ENCODE data around the gene RNASE2.
"Not testable (repeated sequence)": the region's sequence is repeated elsewhere in the genome, so short reads cannot be mapped to it uniquely, and the experiment has no call there.

Gene RNASE2

DNA sequence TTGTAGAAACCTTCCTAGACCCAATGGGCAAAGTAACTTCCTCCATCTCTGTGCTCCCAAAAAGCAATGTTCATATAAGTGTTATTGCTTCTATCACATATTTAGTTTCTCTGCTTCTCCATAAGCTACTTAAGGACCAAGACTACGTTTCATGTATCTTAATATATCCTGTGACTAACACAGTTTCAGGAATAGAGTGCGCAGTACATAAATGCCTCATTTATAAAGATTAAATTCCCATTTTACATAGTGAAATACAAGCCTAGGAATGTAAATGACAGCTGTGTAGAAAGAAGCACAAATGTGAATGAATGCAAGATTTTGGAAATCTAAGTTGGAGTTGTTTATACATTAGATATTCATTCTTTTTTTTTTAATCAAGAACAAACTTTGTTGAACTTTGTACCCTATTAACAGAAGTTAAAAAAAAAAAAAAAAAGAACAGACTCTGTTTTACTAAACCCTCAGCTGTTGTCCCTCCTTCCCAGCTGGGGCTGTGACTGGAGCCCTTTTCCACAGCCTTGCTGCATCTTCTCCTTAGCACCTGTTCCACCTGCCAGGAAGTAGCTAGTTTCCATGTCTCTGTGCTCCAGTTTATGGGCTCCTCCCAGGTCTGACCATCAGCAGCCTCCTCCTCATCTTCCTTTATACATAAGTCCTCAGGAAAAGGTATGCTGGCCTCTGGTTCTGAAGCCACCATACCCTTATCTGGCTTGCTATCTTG, 27.5 kb downstream of the RNASE2 start:
- DNase-seq, result no peak

DNA sequence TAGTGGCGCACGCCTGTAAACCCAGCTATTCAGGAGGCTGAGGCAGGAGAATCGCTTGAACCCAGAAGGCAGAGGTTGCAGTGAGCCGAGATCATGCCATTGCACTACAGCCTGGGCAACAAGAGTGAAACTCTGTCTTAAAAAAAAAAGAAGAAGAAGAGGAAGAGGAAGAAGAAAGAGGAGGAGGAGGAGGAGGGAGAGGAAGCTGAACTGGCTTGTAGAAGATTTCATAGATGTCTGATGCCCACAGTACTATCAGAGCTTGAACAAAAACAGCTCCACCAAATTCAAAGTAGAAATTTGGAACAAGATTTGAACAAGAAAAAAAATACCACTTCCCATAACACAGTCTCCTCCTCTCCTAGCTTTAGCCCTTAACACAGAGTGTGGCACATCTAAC, 30.4 kb downstream of the RNASE2 start:
- not testable (repeated sequence) for DNase-seq

- peak; percentile 54 for DNase-seq
Observed at GRCh38 chr14:20986811-20987210, 31.5 kb downstream of the RNASE2 start.

- DNase-seq, result no peak
Observed at GRCh38 chr14:20988717-20989470, 33.6 kb downstream of the RNASE2 start.

- DNase-seq, result no peak
Observed at GRCh38 chr14:20989471-20989786, 34.1 kb downstream of the RNASE2 start.

DNA sequence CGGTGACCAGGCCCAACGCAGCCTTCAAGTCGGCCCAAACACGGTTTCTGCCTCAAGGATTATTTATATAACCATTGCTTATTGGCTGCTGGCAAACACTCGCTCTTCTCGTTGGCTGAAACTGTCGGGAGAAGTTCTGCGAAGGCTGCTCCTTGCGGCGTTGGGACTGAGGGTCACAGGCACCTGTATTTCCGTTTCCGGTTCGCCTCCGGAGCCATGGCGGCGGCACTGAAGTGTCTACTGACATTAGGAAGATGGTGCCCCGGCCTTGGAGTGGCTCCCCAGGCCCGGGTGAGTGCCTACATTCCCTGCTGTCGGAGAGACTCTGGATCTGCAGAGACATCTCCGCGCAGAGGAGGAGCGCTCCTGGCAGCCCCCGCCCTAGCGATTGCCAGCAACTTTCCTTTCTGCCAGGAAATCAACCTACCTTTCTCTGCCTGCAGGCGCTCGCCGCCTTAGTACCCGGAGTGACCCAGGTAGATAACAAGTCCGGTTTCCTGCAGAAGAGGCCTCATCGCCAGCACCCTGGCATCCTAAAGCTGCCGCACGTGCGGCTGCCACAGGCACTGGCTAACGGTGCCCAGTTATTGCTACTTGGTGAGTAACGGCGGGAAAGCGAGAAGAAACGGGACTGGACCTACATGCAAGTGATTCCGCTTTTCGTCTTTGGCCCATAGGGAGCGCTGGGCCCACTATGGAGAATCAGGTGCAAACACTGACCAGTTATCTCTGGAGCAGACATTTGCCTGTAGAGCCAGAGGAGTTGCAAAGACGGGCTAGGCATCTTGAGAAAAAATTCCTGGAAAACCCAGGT, 34.7 kb downstream of the RNASE2 start, which contains the start of gene METTL17:
Gene METTL17, plus strand, starts transcription at position 194 of the 814 bp plus-strand sequence. Its CDS starts 23 bp downstream, at position 217.
- DNase-seq, result peak; percentile 97

DNA sequence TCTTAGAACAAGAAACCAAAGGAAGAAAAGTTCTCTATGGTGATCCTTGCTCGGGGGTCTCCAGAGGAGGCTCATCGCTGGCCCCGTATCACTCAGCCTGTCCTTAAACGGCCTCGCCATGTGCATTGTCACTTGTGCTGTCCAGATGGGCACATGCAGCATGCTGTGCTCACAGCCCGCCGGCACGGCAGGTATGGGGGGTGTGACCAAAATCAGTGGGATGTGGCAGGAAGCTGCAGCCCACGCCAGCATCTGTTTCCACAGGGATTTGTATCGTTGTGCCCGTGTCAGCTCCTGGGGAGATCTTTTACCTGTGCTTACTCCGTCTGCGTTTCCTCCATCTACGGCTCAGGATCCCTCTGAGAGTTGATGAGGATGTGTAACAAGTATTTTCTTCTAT, 41.2 kb downstream of the RNASE2 start:
- no peak for DNase-seq

GRCh38 chr14:20997115-20997514, 41.8 kb downstream of the RNASE2 start:
- DNase-seq, result no peak

DNA sequence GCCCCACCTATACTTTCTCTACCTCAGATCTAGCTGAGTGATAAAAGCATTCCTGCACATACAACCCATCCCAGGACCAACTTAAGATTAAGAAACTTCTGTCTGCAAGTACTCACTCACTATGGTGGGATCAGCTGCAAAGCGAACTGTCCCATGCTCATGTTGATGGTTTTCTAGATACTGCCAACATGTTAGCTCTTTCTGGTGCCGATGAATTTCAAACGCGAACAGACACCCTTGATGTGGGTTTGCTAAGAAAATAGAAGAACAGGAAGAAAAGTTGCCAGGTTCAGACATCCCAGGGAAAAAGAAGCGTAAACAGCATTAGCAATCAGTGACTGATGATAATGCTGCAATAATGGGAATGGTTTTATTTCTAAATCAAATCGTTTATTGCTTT, 42.3 kb downstream of the RNASE2 start:
- DNase-seq, result no peak

DNA sequence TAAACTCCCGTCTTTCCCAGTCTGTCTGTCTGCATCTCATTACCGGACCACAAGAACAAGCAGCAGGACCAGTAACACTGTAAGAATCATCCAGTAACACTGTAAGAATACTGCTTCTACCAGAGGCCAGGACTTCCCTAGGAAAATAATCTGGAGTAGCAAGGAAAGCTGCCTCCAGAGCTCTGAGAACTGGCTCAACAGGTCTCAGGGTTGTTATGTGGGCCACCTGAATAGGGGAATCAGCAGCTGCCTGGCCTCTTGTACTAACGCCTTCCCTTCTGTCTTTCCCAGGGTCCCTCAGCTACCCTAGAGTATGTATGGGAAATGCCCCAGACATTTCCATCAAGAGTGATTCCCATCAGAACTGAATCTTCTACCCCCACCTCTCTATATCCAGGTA, 42.9 kb downstream of the RNASE2 start:
- no peak for DNase-seq

- DNase-seq, result no peak
Observed at GRCh38 chr14:20998674-20999366, 43.5 kb downstream of the RNASE2 start, which contains the start of gene SLC39A2. Gene SLC39A2, plus strand, starts transcription at chr14:20999293. Its CDS starts 154 bp downstream, at chr14:20999447.

DNA sequence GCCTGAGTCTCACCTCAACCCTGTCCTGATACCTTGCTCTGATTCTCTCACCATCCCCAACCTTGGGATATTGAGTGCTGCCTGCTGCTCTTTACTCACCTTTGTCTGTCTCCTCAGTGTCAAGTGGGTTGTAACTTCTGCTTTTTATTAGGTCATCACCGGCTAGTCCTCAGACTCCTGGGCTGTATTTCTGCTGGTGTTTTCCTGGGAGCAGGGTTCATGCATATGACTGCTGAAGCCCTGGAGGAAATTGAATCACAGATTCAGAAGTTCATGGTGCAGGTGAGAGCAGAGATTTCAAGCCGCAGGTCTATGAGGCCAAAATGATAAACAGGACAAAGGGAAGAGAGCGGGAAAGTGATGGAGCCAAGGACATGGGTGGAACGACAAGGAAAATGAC, 44.3 kb downstream of the RNASE2 start:
- no peak for DNase-seq

- DNase-seq, result no peak
Observed at GRCh38 chr14:21001218-21001617, 45.9 kb downstream of the RNASE2 start.

DNA sequence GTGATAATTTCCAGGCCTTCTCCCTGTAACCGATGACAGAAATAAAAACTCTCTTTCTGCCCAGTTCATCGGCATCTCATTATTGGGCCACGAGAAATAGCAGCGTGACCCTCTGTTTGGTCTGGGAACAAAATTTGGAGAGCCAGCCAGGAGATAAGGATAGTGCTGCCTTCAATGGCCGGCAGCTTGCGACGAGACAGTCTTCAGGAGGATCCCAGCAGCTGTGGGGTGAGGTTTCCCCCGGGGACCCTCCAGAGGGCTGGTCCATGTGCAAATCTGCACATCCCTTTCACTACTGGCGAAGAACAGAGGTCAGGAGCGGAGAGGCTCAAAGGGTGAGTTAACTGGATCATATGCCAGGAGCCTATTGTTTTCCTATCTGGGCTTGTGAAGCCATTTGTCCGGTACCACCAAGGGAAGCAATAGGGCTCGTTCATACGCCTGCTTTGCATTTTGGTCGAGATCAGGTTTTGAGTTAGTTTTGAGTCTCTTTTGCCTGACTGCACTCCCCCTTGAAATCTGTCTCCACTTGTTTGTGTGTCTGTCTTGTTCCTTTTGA, 48.6 kb downstream of the RNASE2 start:
- no peak for DNase-seq
